NCI-H187 treated with DMSO at 0.1 percent for 48 hours (cell line): ENCODE results near the gene TENM3.

Experiments
- DNase-seq: peaks from one replicate; lab custom pipeline; 2025; lab: John Stamatoyannopoulos, UW

The TENM3 gene

GRCh38 chr4:182288534-182288933, 45.3 kb downstream of the TENM3 start:
- no peak for DNase-seq

- DNase-seq = no peak
These were observed 46.6 kb downstream of the TENM3 start for GRCh38 chr4:182289809-182290208.

GRCh38 chr4:182291175-182291574, 48.0 kb downstream of the TENM3 start:
- DNase-seq = no peak

GRCh38 chr4:182291597-182292270, 48.5 kb downstream of the TENM3 start:
- no peak for DNase-seq

- no peak for DNase-seq
These were observed 49.4 kb downstream of the TENM3 start for GRCh38 chr4:182292612-182293011.

GRCh38 chr4:182293691-182294255, 50.6 kb downstream of the TENM3 start:
- no peak for DNase-seq

GRCh38 chr4:182294451-182294850, 51.2 kb downstream of the TENM3 start:
- DNase-seq = no peak

- DNase-seq = no peak
These were observed 54.5 kb downstream of the TENM3 start for GRCh38 chr4:182297659-182298058.

GRCh38 chr4:182301736-182302135, 58.5 kb downstream of the TENM3 start:
- no peak for DNase-seq

- no peak for DNase-seq
These were observed 60.6 kb downstream of the TENM3 start for GRCh38 chr4:182303847-182304246.

- DNase-seq = no peak
These were observed 63.7 kb downstream of the TENM3 start for GRCh38 chr4:182306792-182307507.

- no peak for DNase-seq
These were observed 64.5 kb downstream of the TENM3 start for GRCh38 chr4:182307746-182308145.

- no peak for DNase-seq
These were observed 66.7 kb downstream of the TENM3 start for GRCh38 chr4:182309877-182310276.

- DNase-seq = no peak
These were observed 67.1 kb downstream of the TENM3 start for GRCh38 chr4:182310316-182310715.

- DNase-seq = no peak
These were observed 67.8 kb downstream of the TENM3 start for GRCh38 chr4:182310962-182311361.

GRCh38 chr4:182314537-182314936, 71.3 kb downstream of the TENM3 start:
- no peak for DNase-seq

- DNase-seq = no peak
These were observed 75.1 kb downstream of the TENM3 start for GRCh38 chr4:182318256-182318655.

GRCh38 chr4:182320092-182320491, 76.9 kb downstream of the TENM3 start:
- DNase-seq = no peak

GRCh38 chr4:182320580-182320979, 77.4 kb downstream of the TENM3 start:
- DNase-seq = no peak

GRCh38 chr4:182324282-182324681, 81.1 kb downstream of the TENM3 start:
- no peak for DNase-seq

- DNase-seq = no peak
These were observed 82.2 kb downstream of the TENM3 start for GRCh38 chr4:182325397-182325796.

- DNase-seq = no peak
These were observed 82.7 kb downstream of the TENM3 start for GRCh38 chr4:182325848-182326255.

- DNase-seq = no peak
These were observed 85.3 kb downstream of the TENM3 start for GRCh38 chr4:182328505-182328904.
